ENCODE results near the gene SOCS2.

SOCS2 gene

GRCh38 chr12:93569301-93569655 is 3.2 kb upstream of the SOCS2 start:
- FAIRE-seq = no peak

GRCh38 chr12:93569656-93570551 is 2.6 kb upstream of the SOCS2 start:
- DNase-seq (ENCODE audit: insufficient read length, low spot score) = no peak
- no peak for FAIRE-seq

More at GRCh38 chr12:93569301-93569655, 3.2 kb upstream of the SOCS2 start:
- no peak for DNase-seq (ENCODE audit: insufficient read length, low spot score)
- no peak for TF ChIP-seq CTCF (IDR thresholded peaks at IDR 0.05; ENCODE audit: insufficient read depth, missing control alignments)

GRCh38 chr12:93570552-93571364 is 1.7 kb upstream of the SOCS2 start:
- FAIRE-seq = no peak
- no peak for TF ChIP-seq CTCF (IDR thresholded peaks at IDR 0.05; ENCODE audit: insufficient read depth, missing control alignments)

More at GRCh38 chr12:93569656-93570551, 2.6 kb upstream of the SOCS2 start:
- peak; percentile 62 for TF ChIP-seq CTCF (IDR thresholded peaks at IDR 0.05; ENCODE audit: insufficient read depth, missing control alignments)

GRCh38 chr12:93571365-93571924 is 1.0 kb upstream of the SOCS2 start:
- TF ChIP-seq CTCF (IDR thresholded peaks at IDR 0.05; ENCODE audit: insufficient read depth, missing control alignments) = peak; percentile 2
- DNase-seq (ENCODE audit: insufficient read length, low spot score) = no peak
- no peak for FAIRE-seq

More at GRCh38 chr12:93570552-93571364, 1.7 kb upstream of the SOCS2 start:
- DNase-seq (ENCODE audit: insufficient read length, low spot score) = peak; percentile 56

- no peak for FAIRE-seq
- no peak for TF ChIP-seq CTCF (IDR thresholded peaks at IDR 0.05; ENCODE audit: insufficient read depth, missing control alignments)
- DNase-seq (ENCODE audit: insufficient read length, low spot score) = no peak
Measured at GRCh38 chr12:93572712-93573551, 457 bp downstream of the SOCS2 start.

- TF ChIP-seq CTCF (IDR thresholded peaks at IDR 0.05; ENCODE audit: insufficient read depth, missing control alignments) = no peak
- DNase-seq (ENCODE audit: insufficient read length, low spot score) = no peak
- FAIRE-seq = no peak
Measured at GRCh38 chr12:93573552-93574223, 1.2 kb downstream of the SOCS2 start.
